RWPE2 (cell line): ENCODE results near the gene GOLGA6L1.

ENCODE experiments used
- ATAC-seq: fragments of 200-7000 bp; cut with Tn5 transposase; 3 replicates; pipeline ENCODE4 v1.9.1; 2021; ENCODE audit warnings: low read depth
- DNase-seq: peaks from one replicate; pipeline ENCODE4 v3.0.0-alpha.2; 2020; ENCODE audit warnings: low spot score
- H3K27ac ChIP-seq: fragments of 450-650 bp; 2 replicates; pipeline ENCODE4 v1.5.1; 2017; ENCODE audit warnings: mild to moderate bottlenecking; ENCODE audit not compliant: poor library complexity, severe bottlenecking
- H3K27me3 ChIP-seq: fragments of 250-450 bp; sonication (Bioruptor Pico); 2 replicates; pipeline ENCODE4 v1.5.1; 2021; ENCODE audit warnings: mild to moderate bottlenecking, moderate library complexity; ENCODE audit not compliant: insufficient read depth, poor library complexity, severe bottlenecking
- H3K36me3 ChIP-seq: fragments of 250-450 bp; sonication (Bioruptor Pico); 2 replicates; pipeline ENCODE4 v1.5.1; 2020; ENCODE audit warnings: low read depth, mild to moderate bottlenecking, moderate library complexity
- H3K4me1 ChIP-seq: fragments of 250-450 bp; sonication (Bioruptor Pico); 2 replicates; pipeline ENCODE4 v1.5.1; 2021; ENCODE audit warnings: mild to moderate bottlenecking, moderate library complexity; ENCODE audit not compliant: insufficient read depth, poor library complexity, severe bottlenecking
- H3K4me3 ChIP-seq: fragments of 250-450 bp; sonication (Bioruptor Pico); 2 replicates; pipeline ENCODE4 v1.5.1; 2021; ENCODE audit warnings: mild to moderate bottlenecking, moderate library complexity; ENCODE audit not compliant: severe bottlenecking
- H3K9me3 ChIP-seq: fragments of 250-450 bp; sonication (Bioruptor Pico); 2 replicates; pipeline ENCODE4 v1.5.1; 2021; ENCODE audit warnings: mild to moderate bottlenecking, moderate library complexity; ENCODE audit not compliant: severe bottlenecking
- CTCF ChIP-seq: fragments of 450-650 bp; IDR thresholded peaks from one replicate; pipeline ENCODE4 v1.5.1; 2017; ENCODE audit warnings: mild to moderate bottlenecking, moderate library complexity; ENCODE audit not compliant: poor library complexity, severe bottlenecking

Gene GOLGA6L1

GRCh38 chr15:23079766-23080165 is 56.9 kb downstream of the GOLGA6L1 start:
- Histone ChIP-seq H3K27ac (no peak overlapping the region), H3K36me3 (no peaks in the 10 kb centered on the region), H3K27me3 (peaks cover 11% of the 10 kb centered on the region), H3K4me1 (no peaks in the 10 kb centered on the region), H3K4me3 (no peak overlapping the region), H3K9me3 (no peaks in the 10 kb centered on the region)
- ATAC-seq (no peak), DNase-seq (no peak)
- no peak for TF ChIP-seq CTCF
